Esophagus squamous epithelium (tissue), 5 donors: ENCODE measurements around the gene PAK2. TPM values are rescaled to one million over a fixed set of nuclear protein-coding genes. Genes with fewer than 3 reads are reported as not detected.

Experiments used
- DNase-seq: peaks from one replicate; lab custom pipeline; 2025; lab: John Stamatoyannopoulos, UW
- H3K27ac ChIP-seq, 4 donors: fragments of 200-600 bp; sonication (generic); one replicate each; pipeline ENCODE4 v1.5.1; 2016 to 2019; ENCODE audit warnings: mild to moderate bottlenecking in 1 of 4
- H3K27me3 ChIP-seq, 4 donors: fragments of 200-600 bp; sonication (generic); 1 replicate in 3 of 4; 2 replicates in 1 of 4; pipeline versions ENCODE4 v1.5.1 to v1.6.0; 2017 to 2021; ENCODE audit warnings: antibody characterized with exemption in 1 of 4
- H3K36me3 ChIP-seq, 3 donors: fragments of 200-600 bp; sonication (generic); one replicate each; pipeline ENCODE4 v1.5.1; 2016 to 2019
- H3K4me1 ChIP-seq, 3 donors: fragments of 200-600 bp; sonication (generic); one replicate each; pipeline ENCODE4 v1.5.1; 2017 to 2019
- H3K4me3 ChIP-seq, 4 donors: fragments of 200-600 bp; sonication (generic); 1 replicate in 3 of 4; 2 replicates in 1 of 4; pipeline ENCODE4 v1.5.1; 2016 to 2019; ENCODE audit warnings: mild to moderate bottlenecking in 2 of 4, moderate library complexity in 1 of 4
- H3K9me3 ChIP-seq, 3 donors: fragments of 200-600 bp; sonication (generic); one replicate each; pipeline ENCODE4 v1.5.1; 2016 to 2019
- CTCF ChIP-seq, 6 experiments: fragments of 450-650 bp in 4 of 6; fragments of 200-600 bp in 2 of 6; sonication (generic) in 2 of 6; IDR thresholded peaks; one replicate each; pipeline ENCODE4 v1.5.1; 2016 to 2019; ENCODE audit warnings: antibody characterized with exemption in 6 of 6, mild to moderate bottlenecking in 4 of 6, moderate library complexity in 4 of 6
- WGBS, 2 donors: methylation state at CpG; one replicate each; pipeline ENCODE4 v1.1.5; 2018; 5-methylcytosine and 5-hydroxymethylcytosine counted together
- intact Hi-C: fragments of 100-400 bp; cut with DNase I; formaldehyde crosslinking; loops from one replicate; pipeline ENCODE4 v1.15.0; 2022
- small RNA-seq, 4 donors: library from RNA; depleted of rRNA; stranded (forward); fragments of <200 nt; gene quantifications; one replicate each; pipeline ENCODE3, GENCODE V24; 2016
- total RNA-seq, 4 donors: library from RNA; depleted of rRNA; stranded (reverse); fragments of >200 nt; gene quantifications; one replicate each; pipeline ENCODE4 v1.1.0, GENCODE V29; 2016
- donor health status: DM: yes; HTN: yes; CAD: no.

The PAK2 gene
- total RNA-seq, 4 donors from 2014 or later = 24.6 to 42.9 (median 38.8) TPM

- Histone ChIP-seq H3K9me3 (no peaks in the 10 kb centered on the region), H3K27me3 (no peaks in the 10 kb centered on the region), H3K4me3 (no peak overlapping the region), H3K4me1 (peaks cover 0 to 25% (median 3%) of the 10 kb centered on the region in 3 donors), H3K36me3 (peaks cover 0 to 18% (median 0%) of the 10 kb centered on the region in 3 donors), H3K27ac (no peak overlapping the region)
- no peak for TF ChIP-seq CTCF (IDR thresholded peaks at IDR 0.05)
- DNase-seq = no peak
- intact Hi-C loops = no loop called here
- 80 to 83% methylated on average over 2 of the region's 2 CpGs for WGBS, 2 donors
Measured at GRCh38 chr3:196875258-196875657, 135.6 kb downstream of the PAK2 start.

Small RNA genes within 50 kb of the gene (small RNA-seq; reads per million reads assigned to genes)
- gene RNU4-89P (0 reads per million in 4 donors), gene RNU6-42P (0 to 0.18 (median 0) reads per million in 4 donors), gene RNU6-646P (0 reads per million in 4 donors)

Other genes starting within 250 kb of the PAK2 start
- 10 to 100 TPM; 13.0 to 23.8 (median 19.6) TPM for gene RNF168, start 236.1 kb upstream of the PAK2 start, total RNA-seq
- gene SMCO1, start 224.5 kb upstream of the PAK2 start, total RNA-seq = not detected
- 10 to 100 TPM in 1 of 4 donors, 1 to 10 TPM in 3; 2.5 to 12.6 (median 5.5) TPM for gene WDR53, start 171.3 kb upstream of the PAK2 start, total RNA-seq
- 10 to 100 TPM in 3 of 4 donors, 1 to 10 TPM in 1; 6.6 to 19.9 (median 12.9) TPM for gene FBXO45, start 171.2 kb upstream of the PAK2 start, total RNA-seq
- 1 to 10 TPM in 1 of 4 donors, under 1 TPM in 2, not detected in 1; 0.18 to 4.8 (median 0.70) TPM for gene NRROS, start 100.2 kb upstream of the PAK2 start, total RNA-seq
- 1 to 10 TPM in 3 of 4 donors, under 1 TPM in 1; 0.80 to 3.1 (median 1.2) TPM for gene CEP19, start 27.6 kb upstream of the PAK2 start, total RNA-seq
- 10 to 100 TPM; 19.5 to 58.6 (median 21.6) TPM for gene PIGX, start 27.5 kb upstream of the PAK2 start, total RNA-seq
- 10 to 100 TPM; 14.5 to 37.8 (median 21.3) TPM for gene SENP5, start 128.1 kb downstream of the PAK2 start, total RNA-seq
- gene NCBP2, start 202.7 kb downstream of the PAK2 start, total RNA-seq = 10 to 100 TPM; 21.1 to 47.0 (median 33.5) TPM
- 1 to 10 TPM; 3.4 to 8.8 (median 5.4) TPM for gene PIGZ, start 229.0 kb downstream of the PAK2 start, total RNA-seq